ENCODE measurements around the gene NUDT9. TPM values are rescaled to one million over a fixed set of nuclear protein-coding genes. Genes with fewer than 3 reads are reported as not detected.

NUDT9 gene, protein sequence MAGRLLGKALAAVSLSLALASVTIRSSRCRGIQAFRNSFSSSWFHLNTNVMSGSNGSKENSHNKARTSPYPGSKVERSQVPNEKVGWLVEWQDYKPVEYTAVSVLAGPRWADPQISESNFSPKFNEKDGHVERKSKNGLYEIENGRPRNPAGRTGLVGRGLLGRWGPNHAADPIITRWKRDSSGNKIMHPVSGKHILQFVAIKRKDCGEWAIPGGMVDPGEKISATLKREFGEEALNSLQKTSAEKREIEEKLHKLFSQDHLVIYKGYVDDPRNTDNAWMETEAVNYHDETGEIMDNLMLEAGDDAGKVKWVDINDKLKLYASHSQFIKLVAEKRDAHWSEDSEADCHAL
- total RNA-seq (2021), result 25.4 to 33.3 TPM (median 27.2 TPM) in 3 replicates
- Bru-seq, nascent RNA, result percentile 80 among the genes with signal in this experiment
- long read RNA-seq, experiment 1, transcript NUDT9-201 (8 exons, 1,701 nt), result major isoform, 99 of 128 reads
- long read RNA-seq, experiment 1, partial matches to known transcripts, result 9 of 128 reads
- long read RNA-seq, experiment 1, other reads (novel, unspliced or antisense), result 16 of 128 reads
- long read RNA-seq, experiment 2, transcript NUDT9-201 (8 exons, 1,701 nt), result major isoform, 30 of 59 reads
- long read RNA-seq, experiment 2, partial matches to known transcripts, result 23 of 59 reads
- long read RNA-seq, experiment 2, other reads (novel, unspliced or antisense), result 3 of 59 reads
- long read RNA-seq, experiment 3, transcript NUDT9-203 (8 exons, 2,458 nt), result minor isoform, 11 of 146 reads
- long read RNA-seq, experiment 3, transcript NUDT9-201 (8 exons, 1,701 nt), result major isoform, 99 of 146 reads
- long read RNA-seq, experiment 3, partial matches to known transcripts, result 18 of 146 reads
- long read RNA-seq, experiment 3, other reads (novel, unspliced or antisense), result 15 of 146 reads

DNA sequence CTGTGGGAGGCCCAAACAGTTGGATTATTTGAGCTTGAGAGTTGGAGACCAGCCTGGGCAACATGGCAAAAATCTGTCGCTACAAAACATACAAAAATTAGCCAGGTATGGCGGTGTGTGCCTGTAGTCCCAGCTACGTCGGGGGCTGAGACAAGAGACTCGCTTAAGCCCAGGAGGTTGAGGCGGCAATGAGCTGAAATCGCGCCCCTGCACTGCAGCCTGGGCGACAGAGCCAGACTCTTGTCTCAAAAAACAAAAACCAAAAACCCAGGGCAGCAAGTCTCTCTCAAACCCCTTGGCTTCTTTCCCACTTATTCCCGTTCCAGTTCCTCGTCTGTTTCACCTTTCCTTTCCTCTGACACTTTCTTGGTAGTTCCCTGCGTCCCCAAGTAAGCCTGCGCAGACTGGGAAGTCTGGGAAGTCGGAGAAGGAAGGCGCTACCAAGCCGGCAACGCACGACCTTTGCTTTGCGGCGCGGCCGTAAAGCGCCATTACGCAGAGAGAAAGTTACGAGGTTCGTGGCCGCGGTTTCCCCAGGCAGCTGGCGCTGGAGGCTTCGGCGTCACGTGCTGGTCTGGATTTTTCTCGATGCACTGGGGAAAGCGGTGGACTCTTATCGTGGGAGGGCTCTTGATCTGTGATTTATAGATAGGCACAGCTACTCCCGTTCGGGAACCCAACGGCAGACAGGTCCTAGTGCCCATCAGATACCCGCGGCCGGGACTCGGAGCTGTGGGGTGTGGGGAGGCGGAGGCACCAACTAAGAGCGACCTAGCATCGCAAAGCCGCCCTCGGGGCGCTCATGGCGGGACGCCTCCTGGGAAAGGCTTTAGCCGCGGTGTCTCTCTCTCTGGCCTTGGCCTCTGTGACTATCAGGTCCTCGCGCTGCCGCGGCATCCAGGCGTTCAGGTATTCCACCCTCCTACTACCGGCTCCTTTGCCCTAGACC, at the start of gene NUDT9:
NUDT9 (plus strand) TSS at position 470 of the 949 bp plus-strand sequence; CDS start at position 803, 333 bp downstream.
- Mint-ChIP-seq H3K4me3 (peak within 1 kb of the TSS; percentile 93), H3K4me1 (peaks cover 36% of the 10 kb centered on the region), H3K27ac (peak within 1 kb of the TSS; percentile 98), H3K9me3 (peaks cover 21% of the 10 kb centered on the region), H3K27me3 (ENCODE audit: low read depth) (peaks cover 5% of the 10 kb centered on the region; the same call in 1 of the 2 replicates), H3K36me3 (peaks cover 14% of the 10 kb centered on the region)
- peak; percentile 86 for ATAC-seq
- POLR2A ChIA-PET, result interaction anchor here (0.5 to 1.8 kb wide), 4 partner anchors 15 to 155 kb away, joined by 3 to 6 read pairs (median 6); no protein-coding TSS in a partner anchor
- peak; percentile 94 for DNase-seq (ENCODE audit: low spot score)
- CTCF ChIA-PET, result interaction anchor here (1.1 to 4.1 kb wide), 3 partner anchors 12 to 69 kb away, joined by 3 to 18 read pairs (median 4); partner anchors contain the start of gene HSD17B11
- TF ChIP-seq GTF2I (CRISPR knock-in tag; conservative IDR thresholded peaks at IDR 0.05) (no peak), ETV6 (CRISPR knock-in tag; IDR thresholded peaks at IDR 0.05) (peak; percentile 83; the same call in 1 of the 2 replicates), SOX15 (CRISPR knock-in tag; IDR thresholded peaks at IDR 0.05) (no peak), OVOL2 (CRISPR knock-in tag; IDR thresholded peaks at IDR 0.05; ENCODE audit: borderline replicate concordance) (no peak), FOXP1 (CRISPR knock-in tag; IDR thresholded peaks at IDR 0.05; ENCODE audit: borderline replicate concordance) (peak; percentile 66; the same call in 1 of the 2 replicates), MXD4 (CRISPR knock-in tag; IDR thresholded peaks at IDR 0.05; ENCODE audit: borderline replicate concordance) (no peak), FOXJ3 (CRISPR knock-in tag; IDR thresholded peaks at IDR 0.05; ENCODE audit: borderline replicate concordance) (no peak), ZNF219 (CRISPR knock-in tag; IDR thresholded peaks at IDR 0.05; ENCODE audit: borderline replicate concordance) (no peak), PRRX2 (CRISPR knock-in tag; IDR thresholded peaks at IDR 0.05) (no peak), ZBTB21 (CRISPR knock-in tag; IDR thresholded peaks at IDR 0.05; ENCODE audit: borderline replicate concordance) (peak; percentile 87; the same call in 1 of the 2 replicates), RELA (CRISPR knock-in tag; IDR thresholded peaks at IDR 0.05; ENCODE audit: borderline replicate concordance) (0 out of 2 replicates have a peak, but pooled peaks have one; percentile 53), JAZF1 (CRISPR knock-in tag; IDR thresholded peaks at IDR 0.05) (no peak)
- TF ChIP-seq, protein P1, sequence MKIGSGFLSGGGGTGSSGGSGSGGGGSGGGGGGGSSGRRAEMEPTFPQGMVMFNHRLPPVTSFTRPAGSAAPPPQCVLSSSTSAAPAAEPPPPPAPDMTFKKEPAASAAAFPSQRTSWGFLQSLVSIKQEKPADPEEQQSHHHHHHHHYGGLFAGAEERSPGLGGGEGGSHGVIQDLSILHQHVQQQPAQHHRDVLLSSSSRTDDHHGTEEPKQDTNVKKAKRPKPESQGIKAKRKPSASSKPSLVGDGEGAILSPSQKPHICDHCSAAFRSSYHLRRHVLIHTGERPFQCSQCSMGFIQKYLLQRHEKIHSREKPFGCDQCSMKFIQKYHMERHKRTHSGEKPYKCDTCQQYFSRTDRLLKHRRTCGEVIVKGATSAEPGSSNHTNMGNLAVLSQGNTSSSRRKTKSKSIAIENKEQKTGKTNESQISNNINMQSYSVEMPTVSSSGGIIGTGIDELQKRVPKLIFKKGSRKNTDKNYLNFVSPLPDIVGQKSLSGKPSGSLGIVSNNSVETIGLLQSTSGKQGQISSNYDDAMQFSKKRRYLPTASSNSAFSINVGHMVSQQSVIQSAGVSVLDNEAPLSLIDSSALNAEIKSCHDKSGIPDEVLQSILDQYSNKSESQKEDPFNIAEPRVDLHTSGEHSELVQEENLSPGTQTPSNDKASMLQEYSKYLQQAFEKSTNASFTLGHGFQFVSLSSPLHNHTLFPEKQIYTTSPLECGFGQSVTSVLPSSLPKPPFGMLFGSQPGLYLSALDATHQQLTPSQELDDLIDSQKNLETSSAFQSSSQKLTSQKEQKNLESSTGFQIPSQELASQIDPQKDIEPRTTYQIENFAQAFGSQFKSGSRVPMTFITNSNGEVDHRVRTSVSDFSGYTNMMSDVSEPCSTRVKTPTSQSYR (CRISPR knock-in tag; IDR thresholded peaks at IDR 0.05), result peak; percentile 52; the same call in 1 of the 2 replicates
- TF ChIP-seq, protein P2, sequence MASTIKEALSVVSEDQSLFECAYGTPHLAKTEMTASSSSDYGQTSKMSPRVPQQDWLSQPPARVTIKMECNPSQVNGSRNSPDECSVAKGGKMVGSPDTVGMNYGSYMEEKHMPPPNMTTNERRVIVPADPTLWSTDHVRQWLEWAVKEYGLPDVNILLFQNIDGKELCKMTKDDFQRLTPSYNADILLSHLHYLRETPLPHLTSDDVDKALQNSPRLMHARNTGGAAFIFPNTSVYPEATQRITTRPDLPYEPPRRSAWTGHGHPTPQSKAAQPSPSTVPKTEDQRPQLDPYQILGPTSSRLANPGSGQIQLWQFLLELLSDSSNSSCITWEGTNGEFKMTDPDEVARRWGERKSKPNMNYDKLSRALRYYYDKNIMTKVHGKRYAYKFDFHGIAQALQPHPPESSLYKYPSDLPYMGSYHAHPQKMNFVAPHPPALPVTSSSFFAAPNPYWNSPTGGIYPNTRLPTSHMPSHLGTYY (CRISPR knock-in tag; IDR thresholded peaks at IDR 0.05), result no peak
- TF ChIP-seq, protein P3, sequence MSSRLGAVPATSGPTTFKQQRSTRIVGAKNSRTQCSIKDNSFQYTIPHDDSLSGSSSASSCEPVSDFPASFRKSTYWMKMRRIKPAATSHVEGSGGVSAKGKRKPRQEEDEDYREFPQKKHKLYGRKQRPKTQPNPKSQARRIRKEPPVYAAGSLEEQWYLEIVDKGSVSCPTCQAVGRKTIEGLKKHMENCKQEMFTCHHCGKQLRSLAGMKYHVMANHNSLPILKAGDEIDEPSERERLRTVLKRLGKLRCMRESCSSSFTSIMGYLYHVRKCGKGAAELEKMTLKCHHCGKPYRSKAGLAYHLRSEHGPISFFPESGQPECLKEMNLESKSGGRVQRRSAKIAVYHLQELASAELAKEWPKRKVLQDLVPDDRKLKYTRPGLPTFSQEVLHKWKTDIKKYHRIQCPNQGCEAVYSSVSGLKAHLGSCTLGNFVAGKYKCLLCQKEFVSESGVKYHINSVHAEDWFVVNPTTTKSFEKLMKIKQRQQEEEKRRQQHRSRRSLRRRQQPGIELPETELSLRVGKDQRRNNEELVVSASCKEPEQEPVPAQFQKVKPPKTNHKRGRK (CRISPR knock-in tag; IDR thresholded peaks at IDR 0.05; ENCODE audit: borderline replicate concordance), result no peak
- TF ChIP-seq, protein P4, sequence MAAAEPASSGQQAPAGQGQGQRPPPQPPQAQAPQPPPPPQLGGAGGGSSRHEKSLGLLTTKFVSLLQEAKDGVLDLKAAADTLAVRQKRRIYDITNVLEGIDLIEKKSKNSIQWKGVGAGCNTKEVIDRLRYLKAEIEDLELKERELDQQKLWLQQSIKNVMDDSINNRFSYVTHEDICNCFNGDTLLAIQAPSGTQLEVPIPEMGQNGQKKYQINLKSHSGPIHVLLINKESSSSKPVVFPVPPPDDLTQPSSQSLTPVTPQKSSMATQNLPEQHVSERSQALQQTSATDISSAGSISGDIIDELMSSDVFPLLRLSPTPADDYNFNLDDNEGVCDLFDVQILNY (CRISPR knock-in tag; IDR thresholded peaks at IDR 0.05), result peak; percentile 52; the same call in 1 of the 2 replicates
- TF ChIP-seq, protein P5, sequence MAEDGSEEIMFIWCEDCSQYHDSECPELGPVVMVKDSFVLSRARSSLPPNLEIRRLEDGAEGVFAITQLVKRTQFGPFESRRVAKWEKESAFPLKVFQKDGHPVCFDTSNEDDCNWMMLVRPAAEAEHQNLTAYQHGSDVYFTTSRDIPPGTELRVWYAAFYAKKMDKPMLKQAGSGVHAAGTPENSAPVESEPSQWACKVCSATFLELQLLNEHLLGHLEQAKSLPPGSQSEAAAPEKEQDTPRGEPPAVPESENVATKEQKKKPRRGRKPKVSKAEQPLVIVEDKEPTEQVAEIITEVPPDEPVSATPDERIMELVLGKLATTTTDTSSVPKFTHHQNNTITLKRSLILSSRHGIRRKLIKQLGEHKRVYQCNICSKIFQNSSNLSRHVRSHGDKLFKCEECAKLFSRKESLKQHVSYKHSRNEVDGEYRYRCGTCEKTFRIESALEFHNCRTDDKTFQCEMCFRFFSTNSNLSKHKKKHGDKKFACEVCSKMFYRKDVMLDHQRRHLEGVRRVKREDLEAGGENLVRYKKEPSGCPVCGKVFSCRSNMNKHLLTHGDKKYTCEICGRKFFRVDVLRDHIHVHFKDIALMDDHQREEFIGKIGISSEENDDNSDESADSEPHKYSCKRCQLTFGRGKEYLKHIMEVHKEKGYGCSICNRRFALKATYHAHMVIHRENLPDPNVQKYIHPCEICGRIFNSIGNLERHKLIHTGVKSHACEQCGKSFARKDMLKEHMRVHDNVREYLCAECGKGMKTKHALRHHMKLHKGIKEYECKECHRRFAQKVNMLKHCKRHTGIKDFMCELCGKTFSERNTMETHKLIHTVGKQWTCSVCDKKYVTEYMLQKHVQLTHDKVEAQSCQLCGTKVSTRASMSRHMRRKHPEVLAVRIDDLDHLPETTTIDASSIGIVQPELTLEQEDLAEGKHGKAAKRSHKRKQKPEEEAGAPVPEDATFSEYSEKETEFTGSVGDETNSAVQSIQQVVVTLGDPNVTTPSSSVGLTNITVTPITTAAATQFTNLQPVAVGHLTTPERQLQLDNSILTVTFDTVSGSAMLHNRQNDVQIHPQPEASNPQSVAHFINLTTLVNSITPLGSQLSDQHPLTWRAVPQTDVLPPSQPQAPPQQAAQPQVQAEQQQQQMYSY (CRISPR knock-in tag; IDR thresholded peaks at IDR 0.05), result no peak; the same call in 1 of the 2 replicates
- TF ChIP-seq, protein P6, sequence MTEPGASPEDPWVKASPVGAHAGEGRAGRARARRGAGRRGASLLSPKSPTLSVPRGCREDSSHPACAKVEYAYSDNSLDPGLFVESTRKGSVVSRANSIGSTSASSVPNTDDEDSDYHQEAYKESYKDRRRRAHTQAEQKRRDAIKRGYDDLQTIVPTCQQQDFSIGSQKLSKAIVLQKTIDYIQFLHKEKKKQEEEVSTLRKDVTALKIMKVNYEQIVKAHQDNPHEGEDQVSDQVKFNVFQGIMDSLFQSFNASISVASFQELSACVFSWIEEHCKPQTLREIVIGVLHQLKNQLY (CRISPR knock-in tag; IDR thresholded peaks at IDR 0.05), result no peak
- TF ChIP-seq, protein P7, sequence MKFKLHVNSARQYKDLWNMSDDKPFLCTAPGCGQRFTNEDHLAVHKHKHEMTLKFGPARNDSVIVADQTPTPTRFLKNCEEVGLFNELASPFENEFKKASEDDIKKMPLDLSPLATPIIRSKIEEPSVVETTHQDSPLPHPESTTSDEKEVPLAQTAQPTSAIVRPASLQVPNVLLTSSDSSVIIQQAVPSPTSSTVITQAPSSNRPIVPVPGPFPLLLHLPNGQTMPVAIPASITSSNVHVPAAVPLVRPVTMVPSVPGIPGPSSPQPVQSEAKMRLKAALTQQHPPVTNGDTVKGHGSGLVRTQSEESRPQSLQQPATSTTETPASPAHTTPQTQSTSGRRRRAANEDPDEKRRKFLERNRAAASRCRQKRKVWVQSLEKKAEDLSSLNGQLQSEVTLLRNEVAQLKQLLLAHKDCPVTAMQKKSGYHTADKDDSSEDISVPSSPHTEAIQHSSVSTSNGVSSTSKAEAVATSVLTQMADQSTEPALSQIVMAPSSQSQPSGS (CRISPR knock-in tag; IDR thresholded peaks at IDR 0.05; ENCODE audit: borderline replicate concordance, low read depth), result no peak

Measured in WTC11 (cell line).